Testis (tissue), 3 donors: ENCODE data around the gene EPB42. TPM values are rescaled to one million over a fixed set of nuclear protein-coding genes. Genes with fewer than 3 reads are reported as not detected.

Source experiments
- DNase-seq: peaks from one replicate; pipeline ENCODE4 v3.0.0-alpha.2; 2019
- H3K27ac ChIP-seq, 2 donors: fragments of 200-600 bp; sonication (generic); one replicate each; pipeline ENCODE4 v1.5.1; 2019
- H3K27me3 ChIP-seq: fragments of 200-600 bp; sonication (generic); one replicate; pipeline ENCODE4 v1.5.1; 2019
- H3K36me3 ChIP-seq: fragments of 200-600 bp; sonication (generic); one replicate; pipeline ENCODE4 v1.5.1; 2017; ENCODE audit warnings: low read depth; ENCODE audit errors: missing control alignments
- H3K4me1 ChIP-seq: fragments of 200-600 bp; sonication (generic); one replicate; pipeline ENCODE4 v1.5.1; 2019
- H3K4me3 ChIP-seq, 2 donors: fragments of 200-600 bp; sonication (generic); one replicate each; pipeline ENCODE4 v1.5.1; 2017 to 2019
- H3K9me3 ChIP-seq: fragments of 200-600 bp; sonication (generic); one replicate; pipeline ENCODE4 v1.5.1; 2017
- CTCF ChIP-seq, 3 experiments: fragments of 450-650 bp in 2 of 3; fragments of 200-600 bp in 1 of 3; sonication (generic) in 1 of 3; IDR thresholded peaks; one replicate each; pipeline ENCODE4 v1.5.1; 2016 to 2019; ENCODE audit warnings: antibody characterized with exemption in 3 of 3, mild to moderate bottlenecking in 2 of 3, moderate library complexity in 1 of 3
- POLR2A ChIP-seq: fragments of 450-650 bp; IDR thresholded peaks from one replicate; pipeline ENCODE4 v1.6.1; 2017; ENCODE audit warnings: antibody characterized with exemption, mild to moderate bottlenecking, moderate library complexity
- WGBS, 2 donors: methylation state at CpG; one replicate each; pipeline ENCODE4 v1.1.5; 2018; 5-methylcytosine and 5-hydroxymethylcytosine counted together
- intact Hi-C: fragments of 100-400 bp; cut with DNase I; formaldehyde crosslinking; loops from one replicate; pipeline ENCODE4 v1.15.1; 2023; ENCODE audit warnings: low total_unique reads
- polyA plus RNA-seq: library from polyadenylated mRNA; stranded (reverse); fragments of 350-450 nt; fragmentation: Illumina TruSeq; extraction: RNeasy Lipid Tissue Mini Kit (QIAGEN cat#74804); gene quantifications from one replicate; pipeline ENCODE4 v1.2.3, GENCODE V29; 2014; ENCODE audit warnings: low read depth, low replicate concordance; ENCODE audit not compliant: insufficient read depth
- total RNA-seq, 2 donors: library from RNA; depleted of rRNA; stranded (reverse); fragments of >200 nt; gene quantifications; one replicate each; pipeline ENCODE4 v1.2.3, GENCODE V29; 2016

Gene EPB42
- total and polyA plus RNA-seq, 3 donors from 2014 or later: 3.6 to 7.5 (median 6.8) TPM

- DNase-seq: no peak
- H3K36me3 ChIP-seq: no peaks in the 10 kb centered on the region
- H3K27ac ChIP-seq: no peak overlapping the region
- no peaks in the 10 kb centered on the region for H3K9me3 ChIP-seq
- no peaks in the 10 kb centered on the region for H3K4me1 ChIP-seq
- H3K27me3 ChIP-seq: no peaks in the 10 kb centered on the region
- 76 to 89% methylated on average over 10 of the region's 10 CpGs for WGBS, 2 donors
- H3K4me3 ChIP-seq: no peak overlapping the region
- TF ChIP-seq CTCF (IDR thresholded peaks at IDR 0.05): no peak
- TF ChIP-seq POLR2A: no peak
- intact Hi-C loops: no loop called here
Observed at GRCh38 chr15:43238671-43239131, 17.9 kb upstream of the EPB42 start.

GRCh38 chr15:43237842-43238470 is 17.1 kb upstream of the EPB42 start:
- no peaks in the 10 kb centered on the region for H3K9me3 ChIP-seq
- H3K4me3 ChIP-seq: no peak overlapping the region
- TF ChIP-seq CTCF (IDR thresholded peaks at IDR 0.05) (no peak), POLR2A (no peak)
- DNase-seq: no peak
- WGBS, 2 donors: 56 to 87% methylated on average over 9 of the region's 9 CpGs
- no peaks in the 10 kb centered on the region for H3K36me3 ChIP-seq
- H3K4me1 ChIP-seq: no peaks in the 10 kb centered on the region
- no peak overlapping the region for H3K27ac ChIP-seq
- no peaks in the 10 kb centered on the region for H3K27me3 ChIP-seq
- intact Hi-C loops: no loop called here

GRCh38 chr15:43235536-43235935 is 14.7 kb upstream of the EPB42 start:
- Histone ChIP-seq H3K4me3 (no peak overlapping the region), H3K27ac (no peak overlapping the region), H3K27me3 (no peaks in the 10 kb centered on the region), H3K36me3 (no peaks in the 10 kb centered on the region), H3K4me1 (no peaks in the 10 kb centered on the region), H3K9me3 (no peaks in the 10 kb centered on the region)
- intact Hi-C loops: no loop called here
- WGBS, 2 donors: 93% methylated on average over 5 to 6 of the region's 6 CpGs
- DNase-seq: no peak
- TF ChIP-seq CTCF (IDR thresholded peaks at IDR 0.05) (no peak), POLR2A (no peak)

GRCh38 chr15:43232289-43232874 is 11.6 kb upstream of the EPB42 start:
- 91 to 92% methylated on average over 3 of the region's 3 CpGs for WGBS, 2 donors
- no peak overlapping the region for H3K4me3 ChIP-seq
- H3K4me1 ChIP-seq: peaks cover 5% of the 10 kb centered on the region
- TF ChIP-seq CTCF (IDR thresholded peaks at IDR 0.05) (no peak), POLR2A (no peak)
- H3K27me3 ChIP-seq: no peaks in the 10 kb centered on the region
- DNase-seq: no peak
- H3K9me3 ChIP-seq: no peaks in the 10 kb centered on the region
- intact Hi-C loops: no loop called here
- no peaks in the 10 kb centered on the region for H3K36me3 ChIP-seq
- H3K27ac ChIP-seq: no peak overlapping the region
